D721Med (cell line): ENCODE measurements around the gene SUFU.

Source experiments
- DNase-seq: peaks from one replicate; pipeline ENCODE4 v3.0.0; 2011; ENCODE audit warnings: low spot score; ENCODE audit not compliant: insufficient read length
- FAIRE-seq: peaks from 2 replicates; lab custom pipeline; 2011; peaks lifted over from hg19 to GRCh38; lab: Jason Lieb, UNC
- CTCF ChIP-seq: IDR thresholded peaks from 2 replicates; pipeline ENCODE4 v1.5.1; 2012; ENCODE audit warnings: mild to moderate bottlenecking, control low read depth; ENCODE audit not compliant: insufficient read depth; ENCODE audit errors: missing control alignments

The SUFU gene

GRCh38 chr10:102656791-102657371 lies 153.1 kb downstream of the SUFU start:
- DNase-seq = no peak
- no peak for FAIRE-seq
- no peak for TF ChIP-seq CTCF

- FAIRE-seq (no peak), DNase-seq (no peak)
- no peak for TF ChIP-seq CTCF
Observed at GRCh38 chr10:102657451-102657850, 153.7 kb downstream of the SUFU start.

- no peak for DNase-seq
- no peak for TF ChIP-seq CTCF
Observed at GRCh38 chr10:102657984-102658724, 154.4 kb downstream of the SUFU start.

GRCh38 chr10:102658802-102659201 lies 155.0 kb downstream of the SUFU start:
- no peak for TF ChIP-seq CTCF
- FAIRE-seq = no peak
- DNase-seq = no peak

More at GRCh38 chr10:102657984-102658724, 154.4 kb downstream of the SUFU start:
- no peak for FAIRE-seq

GRCh38 chr10:102660888-102661657 lies 157.3 kb downstream of the SUFU start:
- DNase-seq (no peak), FAIRE-seq (no peak)
- TF ChIP-seq CTCF = no peak

- TF ChIP-seq CTCF = no peak
- DNase-seq (no peak), FAIRE-seq (no peak)
Observed at GRCh38 chr10:102661658-102662028, 157.9 kb downstream of the SUFU start.
